Subcutaneous abdominal adipose tissue (tissue), 5 donors: ENCODE measurements around the gene S1PR3.

Experiments used
- H3K27ac ChIP-seq: one replicate; pipeline ENCODE4 v1.7.0; 2013; ENCODE audit warnings: low read depth, mild to moderate bottlenecking, inconsistent platforms, low read length, moderate library complexity
- H3K27me3 ChIP-seq, 5 donors: one replicate each; pipeline ENCODE4 v1.7.0; 2013; ENCODE audit warnings: low read length in 5 of 5, inconsistent platforms in 1 of 5; ENCODE audit not compliant: control insufficient read depth in 5 of 5, insufficient read depth in 4 of 5
- H3K36me3 ChIP-seq, 5 donors: one replicate each; pipeline ENCODE4 v1.7.0; 2013; ENCODE audit warnings: low read length in 5 of 5; ENCODE audit not compliant: control insufficient read depth in 5 of 5, insufficient read depth in 5 of 5
- H3K4me1 ChIP-seq, 5 donors: one replicate each; pipeline ENCODE4 v1.7.0; 2013; ENCODE audit warnings: low read length in 5 of 5, mild to moderate bottlenecking in 3 of 5, moderate library complexity in 1 of 5; ENCODE audit not compliant: control insufficient read depth in 5 of 5, insufficient read depth in 5 of 5
- H3K4me3 ChIP-seq, 5 donors: one replicate each; pipeline ENCODE4 v1.7.0; 2013; ENCODE audit warnings: low read length in 5 of 5, low read depth in 1 of 5
- H3K9ac ChIP-seq, 5 donors: one replicate each; pipeline ENCODE4 v1.7.0; 2013; ENCODE audit warnings: low read length in 5 of 5, mild to moderate bottlenecking in 4 of 5, moderate library complexity in 3 of 5
- H3K9me3 ChIP-seq, 5 donors: one replicate each; pipeline ENCODE4 v1.7.0; 2013; ENCODE audit warnings: low read length in 5 of 5; ENCODE audit not compliant: control insufficient read depth in 5 of 5
- donor health status: healthy.
- donor health status: healthy.
- donor health status: healthy.
- donor health status: healthy.
- donor health status: healthy.

S1PR3 gene

DNA sequence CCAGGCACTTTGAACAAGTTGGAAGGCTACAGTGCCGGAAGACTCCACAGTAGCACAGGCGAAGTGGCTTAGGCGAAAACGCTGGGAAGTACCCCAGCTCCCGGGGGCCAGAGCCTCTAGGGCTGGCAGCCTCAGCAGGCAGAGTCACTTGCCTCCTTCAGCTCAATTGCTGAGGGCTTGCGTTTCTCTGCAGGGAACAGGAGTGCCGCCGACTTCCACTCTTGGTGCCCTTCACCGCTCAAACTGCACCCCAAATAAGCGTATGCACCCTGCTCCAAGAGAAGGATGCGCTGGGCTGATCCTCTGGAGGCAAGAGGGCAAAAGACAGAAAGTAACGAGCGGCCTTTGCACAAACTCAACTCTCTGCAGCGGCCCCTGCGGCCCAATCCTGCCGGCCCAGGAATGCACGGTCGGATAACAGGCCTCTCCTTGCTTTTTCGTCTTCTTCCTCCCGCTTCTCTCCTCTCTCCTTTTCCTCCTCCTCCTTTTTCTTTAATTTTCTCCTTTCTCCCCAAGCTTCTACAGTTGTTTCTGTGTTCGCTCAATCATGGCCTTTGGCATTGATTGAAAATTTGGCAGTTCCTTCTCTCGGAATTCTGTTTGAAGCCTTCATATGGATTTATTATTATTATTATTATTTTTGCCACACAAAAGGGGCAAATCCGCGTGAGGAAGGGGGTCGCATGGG is 1.1 kb upstream of the S1PR3 start:
- H3K27me3 ChIP-seq = peaks cover 18 to 48% (median 25%) of the 10 kb centered on the region in 5 donors
- no peak overlapping the region for H3K9ac ChIP-seq
- H3K4me3 ChIP-seq = no peak overlapping the region
- no peak overlapping the region for H3K27ac ChIP-seq
- no peaks in the 10 kb centered on the region for H3K36me3 ChIP-seq
- H3K9me3 ChIP-seq = no peaks in the 10 kb centered on the region
- H3K4me1 ChIP-seq = peaks cover 2 to 28% (median 22%) of the 10 kb centered on the region in 5 donors

DNA sequence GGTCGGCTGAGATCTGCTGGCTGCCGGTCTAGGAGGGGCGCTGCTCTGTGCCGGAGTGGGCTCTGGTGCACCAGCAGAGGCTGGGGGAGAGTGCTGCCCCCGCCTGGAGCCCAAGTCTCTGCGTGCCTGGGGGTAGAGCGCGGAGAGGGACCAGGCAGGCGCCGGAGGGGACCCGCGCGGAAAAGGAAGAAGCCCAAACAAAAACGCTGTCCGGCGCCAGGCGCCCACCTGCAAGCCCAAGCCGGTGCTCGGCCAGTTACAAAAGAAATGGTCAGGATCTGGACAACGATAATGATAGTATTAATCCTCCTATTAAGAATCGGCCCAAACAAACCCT is 571 bp upstream of the S1PR3 start:
- Histone ChIP-seq H3K27ac (no peak overlapping the region), H3K36me3 (no peaks in the 10 kb centered on the region), H3K4me3 (peak overlapping the region in 3 of 5 donors; percentile 27 to 40 (median 32)), H3K4me1 (peaks cover 2 to 28% (median 22%) of the 10 kb centered on the region in 5 donors), H3K9me3 (no peaks in the 10 kb centered on the region), H3K27me3 (peaks cover 18 to 45% (median 26%) of the 10 kb centered on the region in 5 donors), H3K9ac (peak overlapping the region in 1 of 5 donors; percentile 10)

DNA sequence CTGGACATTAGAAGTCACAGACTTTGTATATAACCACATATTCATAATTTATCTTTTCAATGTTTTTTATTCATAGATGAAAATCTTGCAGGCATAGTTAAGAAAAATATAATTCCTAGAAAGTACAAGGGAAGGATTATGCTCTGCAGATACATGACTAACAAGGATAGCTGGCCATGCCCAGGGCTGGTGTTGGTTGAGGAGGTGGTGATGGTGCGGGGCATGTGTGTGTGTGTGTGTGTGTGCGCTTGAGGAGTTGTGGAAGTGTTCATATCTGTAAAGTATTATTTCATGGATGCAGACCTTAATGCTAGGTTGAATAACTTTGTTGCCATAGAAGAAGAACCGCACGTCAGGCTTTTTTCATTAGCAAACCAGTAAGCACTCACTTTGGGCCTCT is 1.3 kb downstream of the S1PR3 start:
- peaks cover 2 to 28% (median 22%) of the 10 kb centered on the region in 5 donors for H3K4me1 ChIP-seq
- peaks cover 18 to 45% (median 31%) of the 10 kb centered on the region in 5 donors for H3K27me3 ChIP-seq
- no peak overlapping the region for H3K9ac ChIP-seq
- H3K4me3 ChIP-seq = peak overlapping the region in 3 of 5 donors; percentile 60 to 71 (median 67)
- H3K36me3 ChIP-seq = peaks cover 0 to 5% (median 0%) of the 10 kb centered on the region in 5 donors
- H3K27ac ChIP-seq = no peak overlapping the region
- no peaks in the 10 kb centered on the region for H3K9me3 ChIP-seq

DNA sequence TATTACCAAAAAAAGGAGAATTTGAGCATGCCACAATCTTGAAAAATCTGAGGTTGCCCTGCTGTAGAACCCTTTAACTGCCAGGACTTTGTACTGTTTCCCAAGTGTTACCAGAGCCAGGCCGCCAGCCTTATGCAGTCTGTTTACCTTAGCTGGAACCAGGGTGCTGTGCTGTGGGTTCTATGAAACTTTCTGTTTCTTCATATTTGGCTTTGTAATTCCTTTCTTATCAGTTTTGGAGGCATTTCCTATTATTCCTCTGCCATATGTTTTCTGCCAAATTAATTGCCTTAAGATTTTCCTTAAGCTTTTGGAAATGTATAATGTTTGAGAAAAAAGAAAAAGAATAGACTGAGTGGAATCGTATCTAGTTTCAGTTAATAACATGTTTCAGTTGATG is 2.1 kb downstream of the S1PR3 start:
- Histone ChIP-seq H3K27ac (no peak overlapping the region), H3K9ac (no peak overlapping the region), H3K36me3 (peaks cover 0 to 5% (median 0%) of the 10 kb centered on the region in 5 donors), H3K9me3 (no peaks in the 10 kb centered on the region), H3K4me1 (peaks cover 2 to 28% (median 22%) of the 10 kb centered on the region in 5 donors), H3K4me3 (peak overlapping the region in 1 of 5 donors; percentile 71), H3K27me3 (peaks cover 18 to 45% (median 31%) of the 10 kb centered on the region in 5 donors)

DNA sequence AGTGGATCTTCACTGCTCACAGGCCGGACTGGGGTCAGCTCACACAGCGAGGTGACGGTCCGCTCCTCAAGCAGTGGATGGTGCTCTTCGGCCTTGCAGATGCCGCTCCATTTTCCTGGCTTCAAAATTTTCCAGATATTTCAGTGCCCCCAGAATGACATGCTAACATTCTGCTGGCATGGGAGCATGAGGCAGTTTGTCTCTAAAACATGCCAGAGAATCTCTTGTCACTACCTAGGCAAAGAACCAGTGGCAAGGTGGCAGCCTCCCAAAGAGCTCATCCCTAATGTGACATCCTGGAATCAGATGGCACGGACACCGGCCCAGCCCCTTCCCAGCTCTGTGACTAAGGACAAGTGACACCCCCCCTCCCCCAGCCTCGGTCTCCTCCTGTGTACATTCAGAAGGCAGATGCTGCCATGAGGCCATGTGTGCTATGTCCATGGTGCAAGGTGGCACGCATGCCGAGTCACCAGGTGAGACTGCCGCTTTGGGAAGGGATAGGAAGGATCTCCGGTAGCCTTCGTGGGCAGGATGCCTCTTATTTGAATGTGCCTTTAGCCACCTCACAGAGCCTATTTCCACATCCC is 2.7 kb downstream of the S1PR3 start:
- Histone ChIP-seq H3K4me1 (peaks cover 2 to 28% (median 22%) of the 10 kb centered on the region in 5 donors), H3K4me3 (peak overlapping the region in 2 of 5 donors; percentile 7 to 22), H3K9ac (no peak overlapping the region), H3K9me3 (no peaks in the 10 kb centered on the region), H3K36me3 (peaks cover 0 to 5% (median 0%) of the 10 kb centered on the region in 5 donors), H3K27ac (no peak overlapping the region), H3K27me3 (peaks cover 18 to 45% (median 31%) of the 10 kb centered on the region in 5 donors)

DNA sequence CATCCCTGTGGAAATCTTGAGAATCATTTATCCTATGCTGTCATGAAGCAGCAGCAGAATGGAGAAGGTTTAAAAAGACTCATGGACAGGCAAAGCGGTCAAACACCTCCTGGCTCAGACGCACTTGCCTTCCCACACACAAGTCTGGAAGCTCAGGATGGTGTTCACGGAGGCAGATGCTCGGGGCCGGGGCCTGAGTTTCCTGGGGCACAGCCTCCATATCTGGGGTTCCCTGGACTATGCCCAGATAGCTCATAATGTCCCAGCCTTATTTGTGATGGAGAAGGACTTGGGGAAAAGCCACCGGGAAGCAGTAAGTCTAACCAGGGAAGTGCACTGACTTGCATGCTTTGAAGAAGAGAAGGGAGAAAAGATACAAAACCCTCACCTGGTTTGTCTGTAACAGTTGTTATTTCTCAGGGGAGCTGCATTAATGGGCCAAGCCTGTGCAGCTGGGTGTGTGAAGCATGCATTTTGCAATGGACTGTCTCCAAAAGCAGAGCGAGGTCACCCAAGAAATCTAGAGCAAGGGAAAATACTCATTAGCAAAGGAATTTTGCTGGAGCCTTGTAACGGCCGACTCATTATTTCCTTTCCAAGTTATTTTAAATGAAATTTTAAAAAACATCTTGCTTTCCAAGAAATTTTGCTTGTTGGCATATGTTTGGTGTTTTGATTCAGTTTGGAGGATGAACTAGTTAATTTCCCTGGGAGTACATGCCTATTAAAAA is 3.4 kb downstream of the S1PR3 start:
- Histone ChIP-seq H3K27ac (no peak overlapping the region), H3K9ac (no peak overlapping the region), H3K4me3 (peak overlapping the region in 1 of 5 donors; percentile 22), H3K36me3 (peaks cover 0 to 5% (median 0%) of the 10 kb centered on the region in 5 donors), H3K9me3 (no peaks in the 10 kb centered on the region), H3K4me1 (peaks cover 2 to 25% (median 23%) of the 10 kb centered on the region in 5 donors), H3K27me3 (peaks cover 18 to 45% (median 31%) of the 10 kb centered on the region in 5 donors)

DNA sequence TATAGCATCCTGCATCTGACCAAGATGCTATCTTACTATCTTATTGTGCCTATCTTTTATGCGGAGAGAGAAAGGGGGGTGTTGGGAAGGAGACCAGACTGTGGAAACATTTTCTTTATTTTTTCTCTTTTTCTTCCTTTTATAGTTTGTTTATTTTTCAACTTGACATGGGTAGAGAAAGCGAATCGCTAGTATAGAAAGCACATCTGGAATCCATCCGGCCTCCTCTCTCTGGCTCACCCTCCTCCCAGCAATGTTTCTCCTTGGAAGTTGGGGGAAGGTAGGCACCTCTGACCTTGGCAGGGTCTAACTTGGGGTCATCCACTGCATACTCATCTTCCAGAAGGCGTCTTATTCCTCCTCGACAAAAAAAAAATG is 3.9 kb downstream of the S1PR3 start:
- no peak overlapping the region for H3K9ac ChIP-seq
- H3K4me1 ChIP-seq = peaks cover 2 to 25% (median 23%) of the 10 kb centered on the region in 5 donors
- no peak overlapping the region for H3K4me3 ChIP-seq
- H3K36me3 ChIP-seq = peaks cover 0 to 5% (median 0%) of the 10 kb centered on the region in 5 donors
- H3K9me3 ChIP-seq = no peaks in the 10 kb centered on the region
- H3K27me3 ChIP-seq = peaks cover 18 to 41% (median 27%) of the 10 kb centered on the region in 5 donors
- H3K27ac ChIP-seq = no peak overlapping the region

DNA sequence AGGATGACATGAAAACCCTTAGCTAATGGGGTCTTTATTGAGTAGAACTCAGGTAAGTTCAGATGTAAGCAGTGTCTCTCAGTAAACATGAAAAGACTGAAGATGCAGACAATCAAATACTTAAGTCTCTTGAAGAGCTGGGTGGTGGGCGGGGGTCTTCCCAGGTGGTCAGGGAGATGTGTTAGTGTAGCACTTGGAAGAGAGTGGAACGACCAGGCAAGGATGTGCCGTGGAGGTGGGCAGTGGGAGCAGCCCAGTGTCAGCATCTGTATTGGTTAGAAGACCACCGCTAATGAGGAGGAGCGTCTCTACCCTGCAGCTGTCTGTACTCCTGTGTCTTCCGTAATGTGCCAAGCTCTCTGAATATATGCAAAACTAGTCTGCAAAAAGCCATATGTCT is 4.4 kb downstream of the S1PR3 start:
- Histone ChIP-seq H3K9ac (no peak overlapping the region), H3K9me3 (no peaks in the 10 kb centered on the region), H3K4me1 (peaks cover 6 to 27% (median 25%) of the 10 kb centered on the region in 5 donors), H3K36me3 (peaks cover 0 to 5% (median 0%) of the 10 kb centered on the region in 5 donors), H3K27me3 (peaks cover 18 to 40% (median 27%) of the 10 kb centered on the region in 5 donors), H3K4me3 (no peak overlapping the region), H3K27ac (no peak overlapping the region)

DNA sequence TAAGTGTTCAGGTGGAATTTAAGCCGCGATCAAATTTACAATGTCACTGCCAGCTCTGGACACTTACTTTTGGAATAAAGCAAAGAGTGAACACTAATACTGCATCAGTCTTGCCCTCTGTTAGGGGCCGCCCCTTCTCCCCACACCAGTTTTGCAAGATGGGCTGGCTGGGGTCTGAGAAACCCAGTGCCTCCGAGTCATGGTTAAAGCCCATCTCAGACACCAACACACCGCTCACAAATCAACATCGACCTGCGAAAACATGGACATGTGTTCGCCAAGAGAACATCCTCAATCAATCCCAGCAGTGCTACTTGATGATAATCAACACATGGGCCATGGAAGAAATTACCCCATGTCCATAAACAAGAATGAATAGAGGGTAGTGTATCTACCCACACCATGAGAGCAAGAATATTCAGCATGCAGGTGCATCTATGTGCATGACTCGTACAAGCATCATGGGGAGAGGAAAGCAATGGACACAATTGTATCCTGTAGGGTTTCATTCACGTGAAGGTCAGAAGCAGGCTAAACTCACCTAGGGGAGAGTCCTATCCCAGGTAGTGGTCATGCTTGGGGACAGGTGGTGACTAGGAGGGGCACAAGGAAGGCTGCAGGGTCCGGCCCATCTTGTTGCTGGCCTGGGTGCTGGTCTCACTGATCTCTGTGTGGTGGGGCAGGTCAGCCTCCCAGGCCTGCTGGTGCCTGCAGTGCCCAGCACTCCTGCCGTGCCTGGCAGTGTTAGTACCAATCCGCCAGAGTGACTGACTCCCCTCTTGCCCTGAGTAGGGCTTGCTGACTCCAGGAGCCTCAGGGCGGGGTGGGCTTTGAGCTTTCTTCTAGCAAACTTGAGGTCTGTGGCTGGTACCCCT is 5.0 kb downstream of the S1PR3 start:
- peaks cover 6 to 33% (median 27%) of the 10 kb centered on the region in 5 donors for H3K4me1 ChIP-seq
- H3K9me3 ChIP-seq = no peaks in the 10 kb centered on the region
- H3K4me3 ChIP-seq = no peak overlapping the region
- no peak overlapping the region for H3K9ac ChIP-seq
- peaks cover 20 to 37% (median 27%) of the 10 kb centered on the region in 5 donors for H3K27me3 ChIP-seq
- peaks cover 0 to 5% (median 0%) of the 10 kb centered on the region in 5 donors for H3K36me3 ChIP-seq
- H3K27ac ChIP-seq = no peak overlapping the region
